H1 (cell line): ENCODE results near the gene GPR137. TPM values are rescaled to one million over a fixed set of nuclear protein-coding genes. Genes with fewer than 3 reads are reported as not detected.
A peak's percentile ranks its signal among the peaks of the same experiment; 100 is the strongest.

Experiments used
- BRCA1 ChIP-seq: IDR thresholded peaks from 2 replicates; pipeline ENCODE4 v1.6.1; 2012; ENCODE audit warnings: low read depth, low read length, improper control_type of control experiment
- EZH2 ChIP-seq: fragments of 200-600 bp; sonication (generic); IDR thresholded peaks from 2 replicates; pipeline ENCODE4 v1.7.1; 2012; ENCODE audit warnings: low read depth, mild to moderate bottlenecking, moderate library complexity, low read length, inconsistent platforms; ENCODE audit not compliant: severe bottlenecking
- NANOG ChIP-seq: IDR thresholded peaks from 2 replicates; pipeline ENCODE4 v1.6.1; 2011; ENCODE audit warnings: low read length, low read depth, mild to moderate bottlenecking, inconsistent platforms; ENCODE audit not compliant: insufficient read depth, poor library complexity, severe bottlenecking
- PHF8 ChIP-seq: fragments of 200-600 bp; sonication (generic); conservative IDR thresholded peaks from 2 replicates; pipeline ENCODE4 v1.7.1; 2012; ENCODE audit warnings: low read depth, mild to moderate bottlenecking, inconsistent platforms, low read length, moderate library complexity
- POLR2A ChIP-seq, 2 experiments: IDR thresholded peaks; 1 replicate in 1 of 2; 2 replicates in 1 of 2; pipeline ENCODE4 v1.6.1; 2011; ENCODE audit warnings: low read depth in 2 of 2, low read length in 2 of 2, mild to moderate bottlenecking in 2 of 2; ENCODE audit errors: control extremely low read depth in 1 of 2
- POU5F1 ChIP-seq: IDR thresholded peaks from 2 replicates; pipeline ENCODE4 v1.6.1; 2011; ENCODE audit warnings: low read depth, mild to moderate bottlenecking, low read length, moderate library complexity
- TCF12 ChIP-seq: IDR thresholded peaks from 2 replicates; pipeline ENCODE4 v1.6.1; 2011; ENCODE audit warnings: low read depth, mild to moderate bottlenecking, low read length
- polyA plus RNA-seq, 7 experiments: library from polyadenylated mRNA; depleted of rRNA in 3 of 7; stranded (reverse) in 5 of 7; unstranded in 2 of 7; fragments of >200 nt in 5 of 7; fragments of 200-250 nt in 2 of 7; gene quantifications; 1 replicate in 5 of 7; 2 replicates in 1 of 7; 4 replicates in 1 of 7; pipeline versions ENCODE4 v1.2.1 to v1.2.3, GENCODE V29; 2011 to 2013; ENCODE audit warnings: missing spikeins in 2 of 7, mixed read lengths in 2 of 7
- total RNA-seq: library from RNA; stranded (reverse); fragmentation: NEBNext Ultra II Directional; extraction: Animal tissue kit (Norgen Biotek cat#: 25700); gene quantifications from 2 replicates; pipeline ENCODE4 v1.2.1, GENCODE V29; 2021
- TF ChIP-seq, protein P1 (sequence below): fragments of 300-600 bp; sonication (generic); IDR thresholded peaks from 2 replicates; pipeline ENCODE4 v1.7.1; 2012; ENCODE audit warnings: low read length, moderate library complexity, mild to moderate bottlenecking, inconsistent platforms; ENCODE audit not compliant: insufficient replicate concordance

Gene GPR137
- total and polyA plus RNA-seq, 2 of the 8 experiments (the other 6 are each of a cell fraction or from before 2014, with no cell fraction given), result 36.2 to 37.8 TPM

- TF ChIP-seq, protein P1, sequence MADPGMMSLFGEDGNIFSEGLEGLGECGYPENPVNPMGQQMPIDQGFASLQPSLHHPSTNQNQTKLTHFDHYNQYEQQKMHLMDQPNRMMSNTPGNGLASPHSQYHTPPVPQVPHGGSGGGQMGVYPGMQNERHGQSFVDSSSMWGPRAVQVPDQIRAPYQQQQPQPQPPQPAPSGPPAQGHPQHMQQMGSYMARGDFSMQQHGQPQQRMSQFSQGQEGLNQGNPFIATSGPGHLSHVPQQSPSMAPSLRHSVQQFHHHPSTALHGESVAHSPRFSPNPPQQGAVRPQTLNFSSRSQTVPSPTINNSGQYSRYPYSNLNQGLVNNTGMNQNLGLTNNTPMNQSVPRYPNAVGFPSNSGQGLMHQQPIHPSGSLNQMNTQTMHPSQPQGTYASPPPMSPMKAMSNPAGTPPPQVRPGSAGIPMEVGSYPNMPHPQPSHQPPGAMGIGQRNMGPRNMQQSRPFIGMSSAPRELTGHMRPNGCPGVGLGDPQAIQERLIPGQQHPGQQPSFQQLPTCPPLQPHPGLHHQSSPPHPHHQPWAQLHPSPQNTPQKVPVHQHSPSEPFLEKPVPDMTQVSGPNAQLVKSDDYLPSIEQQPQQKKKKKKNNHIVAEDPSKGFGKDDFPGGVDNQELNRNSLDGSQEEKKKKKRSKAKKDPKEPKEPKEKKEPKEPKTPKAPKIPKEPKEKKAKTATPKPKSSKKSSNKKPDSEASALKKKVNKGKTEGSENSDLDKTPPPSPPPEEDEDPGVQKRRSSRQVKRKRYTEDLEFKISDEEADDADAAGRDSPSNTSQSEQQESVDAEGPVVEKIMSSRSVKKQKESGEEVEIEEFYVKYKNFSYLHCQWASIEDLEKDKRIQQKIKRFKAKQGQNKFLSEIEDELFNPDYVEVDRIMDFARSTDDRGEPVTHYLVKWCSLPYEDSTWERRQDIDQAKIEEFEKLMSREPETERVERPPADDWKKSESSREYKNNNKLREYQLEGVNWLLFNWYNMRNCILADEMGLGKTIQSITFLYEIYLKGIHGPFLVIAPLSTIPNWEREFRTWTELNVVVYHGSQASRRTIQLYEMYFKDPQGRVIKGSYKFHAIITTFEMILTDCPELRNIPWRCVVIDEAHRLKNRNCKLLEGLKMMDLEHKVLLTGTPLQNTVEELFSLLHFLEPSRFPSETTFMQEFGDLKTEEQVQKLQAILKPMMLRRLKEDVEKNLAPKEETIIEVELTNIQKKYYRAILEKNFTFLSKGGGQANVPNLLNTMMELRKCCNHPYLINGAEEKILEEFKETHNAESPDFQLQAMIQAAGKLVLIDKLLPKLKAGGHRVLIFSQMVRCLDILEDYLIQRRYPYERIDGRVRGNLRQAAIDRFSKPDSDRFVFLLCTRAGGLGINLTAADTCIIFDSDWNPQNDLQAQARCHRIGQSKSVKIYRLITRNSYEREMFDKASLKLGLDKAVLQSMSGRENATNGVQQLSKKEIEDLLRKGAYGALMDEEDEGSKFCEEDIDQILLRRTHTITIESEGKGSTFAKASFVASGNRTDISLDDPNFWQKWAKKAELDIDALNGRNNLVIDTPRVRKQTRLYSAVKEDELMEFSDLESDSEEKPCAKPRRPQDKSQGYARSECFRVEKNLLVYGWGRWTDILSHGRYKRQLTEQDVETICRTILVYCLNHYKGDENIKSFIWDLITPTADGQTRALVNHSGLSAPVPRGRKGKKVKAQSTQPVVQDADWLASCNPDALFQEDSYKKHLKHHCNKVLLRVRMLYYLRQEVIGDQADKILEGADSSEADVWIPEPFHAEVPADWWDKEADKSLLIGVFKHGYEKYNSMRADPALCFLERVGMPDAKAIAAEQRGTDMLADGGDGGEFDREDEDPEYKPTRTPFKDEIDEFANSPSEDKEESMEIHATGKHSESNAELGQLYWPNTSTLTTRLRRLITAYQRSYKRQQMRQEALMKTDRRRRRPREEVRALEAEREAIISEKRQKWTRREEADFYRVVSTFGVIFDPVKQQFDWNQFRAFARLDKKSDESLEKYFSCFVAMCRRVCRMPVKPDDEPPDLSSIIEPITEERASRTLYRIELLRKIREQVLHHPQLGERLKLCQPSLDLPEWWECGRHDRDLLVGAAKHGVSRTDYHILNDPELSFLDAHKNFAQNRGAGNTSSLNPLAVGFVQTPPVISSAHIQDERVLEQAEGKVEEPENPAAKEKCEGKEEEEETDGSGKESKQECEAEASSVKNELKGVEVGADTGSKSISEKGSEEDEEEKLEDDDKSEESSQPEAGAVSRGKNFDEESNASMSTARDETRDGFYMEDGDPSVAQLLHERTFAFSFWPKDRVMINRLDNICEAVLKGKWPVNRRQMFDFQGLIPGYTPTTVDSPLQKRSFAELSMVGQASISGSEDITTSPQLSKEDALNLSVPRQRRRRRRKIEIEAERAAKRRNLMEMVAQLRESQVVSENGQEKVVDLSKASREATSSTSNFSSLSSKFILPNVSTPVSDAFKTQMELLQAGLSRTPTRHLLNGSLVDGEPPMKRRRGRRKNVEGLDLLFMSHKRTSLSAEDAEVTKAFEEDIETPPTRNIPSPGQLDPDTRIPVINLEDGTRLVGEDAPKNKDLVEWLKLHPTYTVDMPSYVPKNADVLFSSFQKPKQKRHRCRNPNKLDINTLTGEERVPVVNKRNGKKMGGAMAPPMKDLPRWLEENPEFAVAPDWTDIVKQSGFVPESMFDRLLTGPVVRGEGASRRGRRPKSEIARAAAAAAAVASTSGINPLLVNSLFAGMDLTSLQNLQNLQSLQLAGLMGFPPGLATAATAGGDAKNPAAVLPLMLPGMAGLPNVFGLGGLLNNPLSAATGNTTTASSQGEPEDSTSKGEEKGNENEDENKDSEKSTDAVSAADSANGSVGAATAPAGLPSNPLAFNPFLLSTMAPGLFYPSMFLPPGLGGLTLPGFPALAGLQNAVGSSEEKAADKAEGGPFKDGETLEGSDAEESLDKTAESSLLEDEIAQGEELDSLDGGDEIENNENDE, result no peak
- no peak for TF ChIP-seq TCF12
- TF ChIP-seq POU5F1, result no peak
- no peak for TF ChIP-seq NANOG
- TF ChIP-seq PHF8, result 0 out of 2 replicates have a peak, but pooled peaks have one; percentile 14
- no peak for TF ChIP-seq BRCA1
- no peak for TF ChIP-seq EZH2
- TF ChIP-seq POLR2A (IDR thresholded peaks at IDR 0.05; ENCODE audit: control extremely low read depth in 1 of 2, low read depth in 2 of 2, low read length in 2 of 2), result no peak
These were observed 38.5 kb upstream of the GPR137 start, which contains the start of gene PPP1R14B (continued) for GRCh38 chr11:64246871-64247728.
